OCI-LY3 (cell line): ENCODE measurements around the gene CFAP69.
"Not testable (repeated sequence)": the region's sequence is repeated elsewhere in the genome, so short reads cannot be mapped to it uniquely, and the experiment has no call there.

Experiments used
- H2AFZ ChIP-seq: fragments of 200-600, 300-600 bp; shearing (Covaris generic); 2 replicates; pipeline ENCODE4 v1.6.0; 2014; ENCODE audit warnings: antibody characterized with exemption, low read depth, low read length
- H3K27ac ChIP-seq: fragments of 200-600, 300-600 bp; sonication (generic); 2 replicates; pipeline ENCODE4 v1.5.1; 2014; ENCODE audit warnings: mild to moderate bottlenecking, low read length, moderate library complexity, mixed read lengths
- H3K27me3 ChIP-seq: fragments of 200-600, 300-600 bp; sonication (generic); 2 replicates; pipeline ENCODE4 v1.6.1; 2014; ENCODE audit warnings: low read depth, low read length, mixed read lengths
- H3K36me3 ChIP-seq: fragments of 200-600, 300-600 bp; sonication (generic); replicated peaks from 2 replicates; pipeline ENCODE3; 2014; ENCODE audit warnings: low read depth, low read length, mixed read lengths
- H3K4me1 ChIP-seq: fragments of 300-600, 200-600 bp; sonication (generic); 2 replicates; pipeline ENCODE4 v1.6.1; 2014; ENCODE audit warnings: low read length, mixed read lengths
- H3K4me2 ChIP-seq: fragments of 200-600, 300-600 bp; sonication (generic); 2 replicates; pipeline ENCODE4 v1.6.1; 2014; ENCODE audit warnings: low read length, mixed read lengths
- H3K4me3 ChIP-seq: fragments of 300-600, 200-600 bp; sonication (generic); 2 replicates; pipeline ENCODE4 v1.5.1; 2014; ENCODE audit warnings: antibody characterized with exemption, mild to moderate bottlenecking, low read length, moderate library complexity
- H3K79me2 ChIP-seq: fragments of 300-600, 200-600 bp; shearing (Covaris generic); 2 replicates; pipeline ENCODE4 v1.6.1; 2014; ENCODE audit warnings: mild to moderate bottlenecking, low read length, mixed read lengths
- H3K9ac ChIP-seq: fragments of 300-600, 200-600 bp; shearing (Covaris generic); 2 replicates; pipeline ENCODE4 v1.6.0; 2014; ENCODE audit warnings: mild to moderate bottlenecking, low read length, moderate library complexity
- H3K9me3 ChIP-seq: fragments of 200-600, 300-600 bp; shearing (Covaris generic); 2 replicates; pipeline ENCODE4 v1.6.1; 2014; ENCODE audit warnings: low read length, mixed read lengths; ENCODE audit not compliant: insufficient read depth
- H4K20me1 ChIP-seq: fragments of 200-600, 300-600 bp; sonication (generic); 2 replicates; pipeline ENCODE4 v1.6.1; 2016; ENCODE audit warnings: low read length, mixed read lengths; ENCODE audit not compliant: insufficient read depth
- CTCF ChIP-seq: fragments of 200-600, 300-600 bp; sonication (generic); IDR thresholded peaks from 2 replicates; pipeline ENCODE4 v1.5.1; 2014; ENCODE audit warnings: antibody characterized with exemption, low read length, low read depth
- EZH2phosphoT487 ChIP-seq: fragments of 200-600 bp; shearing (Covaris generic); IDR thresholded peaks from 2 replicates; pipeline ENCODE4 v1.6.1; 2018; ENCODE audit warnings: antibody characterized with exemption, mixed run types, low read depth

CFAP69 gene

GRCh38 chr7:90334193-90334843 is 89.3 kb downstream of the CFAP69 start:
- Histone ChIP-seq H3K4me2 (no peak overlapping the region), H3K36me3 (no peaks in the 10 kb centered on the region), H3K9ac (no peak overlapping the region), H3K27me3 (no peaks in the 10 kb centered on the region), H3K9me3 (no peaks in the 10 kb centered on the region), H3K27ac (no peak overlapping the region), H2AFZ (no peak overlapping the region), H3K4me1 (no peaks in the 10 kb centered on the region), H4K20me1 (no peaks in the 10 kb centered on the region), H3K79me2 (no peaks in the 10 kb centered on the region), H3K4me3 (no peak overlapping the region)
- TF ChIP-seq CTCF (no peak), EZH2phosphoT487 (no peak)

- H3K4me2 ChIP-seq, H3K36me3 ChIP-seq, H3K9ac ChIP-seq, H3K27ac ChIP-seq, H3K4me1 ChIP-seq, H3K4me3 ChIP-seq, H4K20me1 ChIP-seq, H3K9me3 ChIP-seq, H3K79me2 ChIP-seq, H2AFZ ChIP-seq, H3K27me3 ChIP-seq: not testable (repeated sequence)
These were observed 90.0 kb downstream of the CFAP69 start for GRCh38 chr7:90334926-90335325.

GRCh38 chr7:90337106-90337505 is 92.1 kb downstream of the CFAP69 start:
- H3K4me3 ChIP-seq, result no peak overlapping the region
- H3K36me3 ChIP-seq, result no peaks in the 10 kb centered on the region
- H4K20me1 ChIP-seq, result no peaks in the 10 kb centered on the region
- H3K4me1 ChIP-seq, result no peaks in the 10 kb centered on the region
- no peak for TF ChIP-seq EZH2phosphoT487
- no peak for TF ChIP-seq CTCF
- no peak overlapping the region for H3K4me2 ChIP-seq
- no peaks in the 10 kb centered on the region for H3K79me2 ChIP-seq
- H3K9ac ChIP-seq, result no peak overlapping the region
- H3K9me3 ChIP-seq, result no peaks in the 10 kb centered on the region
- H2AFZ ChIP-seq, result no peak overlapping the region
- H3K27me3 ChIP-seq, result no peaks in the 10 kb centered on the region
- H3K27ac ChIP-seq, result no peak overlapping the region

GRCh38 chr7:90345016-90345415 is 100.0 kb downstream of the CFAP69 start:
- Histone ChIP-seq H4K20me1 (no peaks in the 10 kb centered on the region), H3K27me3 (no peaks in the 10 kb centered on the region), H3K9me3 (no peaks in the 10 kb centered on the region), H3K4me2 (no peak overlapping the region), H3K4me1 (peaks cover 12% of the 10 kb centered on the region), H3K79me2 (peaks cover 35% of the 10 kb centered on the region), H3K9ac (no peak overlapping the region), H3K27ac (no peak overlapping the region), H3K36me3 (peaks cover 8% of the 10 kb centered on the region), H2AFZ (0 out of 2 replicates have a peak overlapping the region, but pooled peaks have one; percentile 99), H3K4me3 (no peak overlapping the region)
- no peak for TF ChIP-seq EZH2phosphoT487
- no peak for TF ChIP-seq CTCF
